CD14-positive monocyte (primary cell): Measurements from ENCODE around the gene SAP30. TPM values are rescaled to one million over a fixed set of nuclear protein-coding genes. Genes with fewer than 3 reads are reported as not detected.

Experiments
- DNase-seq, 3 donors: peaks; one replicate each; pipeline ENCODE4 v3.0.0-alpha.2; 2011 to 2022
- H2AFZ ChIP-seq: 2 replicates; pipeline ENCODE4 v1.6.0; 2012; ENCODE audit warnings: mild to moderate bottlenecking, low read depth, low read length, inconsistent platforms; ENCODE audit not compliant: insufficient read depth, poor library complexity, severe bottlenecking
- H3K27ac ChIP-seq, 2 donors: 1 replicate in 1 of 2; 2 replicates in 1 of 2; pipeline ENCODE4 v1.5.1; 2012 to 2013; ENCODE audit warnings: low read length in 2 of 2, control low read depth in 1 of 2, inconsistent platforms in 1 of 2, low read depth in 1 of 2, mild to moderate bottlenecking in 1 of 2
- H3K27me3 ChIP-seq, 2 donors: one replicate each; pipeline versions ENCODE4 v1.6.0 to v1.6.1; 2011 to 2013; ENCODE audit warnings: low read length in 2 of 2; ENCODE audit not compliant: control insufficient read depth in 2 of 2, insufficient read depth in 2 of 2
- H3K36me3 ChIP-seq, 2 donors: replicated peaks in 1 of 2; 1 replicate in 1 of 2; 2 replicates in 1 of 2; pipeline versions ENCODE4 v1.5.1 to v1.6.1; 2012 to 2013; ENCODE audit warnings: low read length in 2 of 2, control low read depth in 1 of 2, inconsistent platforms in 1 of 2, mild to moderate bottlenecking in 1 of 2; ENCODE audit not compliant: insufficient read depth in 2 of 2, control insufficient read depth in 1 of 2
- H3K4me1 ChIP-seq, 2 donors: 1 replicate in 1 of 2; 2 replicates in 1 of 2; pipeline versions ENCODE4 v1.5.1 to v1.6.1; 2012 to 2013; ENCODE audit warnings: low read length in 2 of 2, control low read depth in 1 of 2, inconsistent platforms in 1 of 2, mild to moderate bottlenecking in 1 of 2, moderate library complexity in 1 of 2; ENCODE audit not compliant: insufficient read depth in 2 of 2, control insufficient read depth in 1 of 2
- H3K4me2 ChIP-seq: replicated peaks from 2 replicates; pipeline ENCODE3; 2012; ENCODE audit warnings: low read length, moderate library complexity, mild to moderate bottlenecking; ENCODE audit not compliant: poor library complexity, severe bottlenecking; ENCODE audit errors: extremely low read depth
- H3K4me3 ChIP-seq, 3 experiments: fragments of 200-600 bp in 1 of 3; sonication (generic) in 1 of 3; replicated peaks in 1 of 3; 1 replicate in 2 of 3; 2 replicates in 1 of 3; pipeline ENCODE4 v1.5.1; 2011 to 2013; ENCODE audit warnings: low read length in 3 of 3, mild to moderate bottlenecking in 3 of 3, control low read depth in 2 of 3, low read depth in 2 of 3, inconsistent platforms in 1 of 3, moderate library complexity in 1 of 3
- H3K79me2 ChIP-seq: 2 replicates; pipeline ENCODE4 v1.6.0; 2012; ENCODE audit warnings: mild to moderate bottlenecking, control low read depth, inconsistent platforms, low read length, moderate library complexity; ENCODE audit not compliant: insufficient read depth
- H3K9ac ChIP-seq: 2 replicates; pipeline ENCODE4 v1.6.0; 2017; ENCODE audit warnings: low read length, mild to moderate bottlenecking; ENCODE audit not compliant: insufficient read depth, poor library complexity, severe bottlenecking
- H3K9me3 ChIP-seq, 2 donors: replicated peaks in 1 of 2; 1 replicate in 1 of 2; 2 replicates in 1 of 2; pipeline versions ENCODE4 v1.5.1 to v1.6.1; 2012 to 2013; ENCODE audit warnings: low read length in 2 of 2, control low read depth in 1 of 2; ENCODE audit not compliant: control insufficient read depth in 1 of 2, insufficient read depth in 1 of 2
- H4K20me1 ChIP-seq: 2 replicates; pipeline ENCODE4 v1.6.0; 2012; ENCODE audit warnings: mild to moderate bottlenecking, low read length, control low read depth, moderate library complexity; ENCODE audit not compliant: insufficient read depth
- H3K27ac Mint-ChIP-seq, 7 donors: one replicate each; pipeline ENCODE4 v1.8.0; 2020; ENCODE audit warnings: mild to moderate bottlenecking in 7 of 7, mixed read lengths in 7 of 7, moderate library complexity in 6 of 7, inconsistent platforms in 2 of 7
- H3K27me3 Mint-ChIP-seq, 3 donors: one replicate each; pipeline ENCODE4 v1.8.0; 2021 to 2022; ENCODE audit warnings: low read depth in 3 of 3, mild to moderate bottlenecking in 3 of 3, mixed read lengths in 3 of 3, moderate library complexity in 3 of 3, inconsistent platforms in 1 of 3
- H3K36me3 Mint-ChIP-seq, 2 donors: one replicate each; pipeline ENCODE4 v1.8.0; 2020; ENCODE audit warnings: mixed read lengths in 2 of 2, inconsistent platforms in 1 of 2, mild to moderate bottlenecking in 1 of 2
- H3K4me1 Mint-ChIP-seq: one replicate; pipeline ENCODE4 v1.8.0; 2020; ENCODE audit warnings: mild to moderate bottlenecking, mixed read lengths
- H3K4me3 Mint-ChIP-seq, 2 donors: one replicate each; pipeline ENCODE4 v1.8.0; 2020; ENCODE audit warnings: mild to moderate bottlenecking in 2 of 2, mixed read lengths in 2 of 2, moderate library complexity in 1 of 2
- H3K9me3 Mint-ChIP-seq, 7 donors: one replicate each; pipeline ENCODE4 v1.8.0; 2020 to 2022; ENCODE audit warnings: mixed read lengths in 7 of 7, mild to moderate bottlenecking in 6 of 7, moderate library complexity in 6 of 7, inconsistent platforms in 2 of 7
- CTCF ChIP-seq: fragments of 200-600 bp; IDR thresholded peaks from one replicate; pipeline ENCODE4 v1.8.0; 2022; ENCODE audit warnings: antibody characterized with exemption, mild to moderate bottlenecking
- WGBS: methylation state at CpG from one replicate; pipeline ENCODE4 v1.1.5; 2013; ENCODE audit warnings: missing lambda C conversion rate; ENCODE audit not compliant: insufficient coverage; 5-methylcytosine and 5-hydroxymethylcytosine counted together
- intact Hi-C, 2 donors: fragments of 100-400 bp; cut with micrococcal nuclease; formaldehyde crosslinking; loops; one replicate each; pipeline versions ENCODE4 v1.15.0 to v1.15.1; 2023
- polyA plus RNA-seq, 3 donors: library from polyadenylated mRNA; depleted of rRNA in 1 of 3; unstranded in 2 of 3; stranded (reverse) in 1 of 3; fragments of 300-500 nt in 2 of 3; fragments of >200 nt in 1 of 3; fragmentation: Illumina TruSeq in 2 of 3; gene quantifications; 1 replicate in 2 of 3; 2 replicates in 1 of 3; pipeline ENCODE4 v1.2.3, GENCODE V29; 2012 to 2021

The SAP30 gene
- polyA plus RNA-seq, 3 donors = 16.5 to 32.2 (median 21.8) TPM

DNA sequence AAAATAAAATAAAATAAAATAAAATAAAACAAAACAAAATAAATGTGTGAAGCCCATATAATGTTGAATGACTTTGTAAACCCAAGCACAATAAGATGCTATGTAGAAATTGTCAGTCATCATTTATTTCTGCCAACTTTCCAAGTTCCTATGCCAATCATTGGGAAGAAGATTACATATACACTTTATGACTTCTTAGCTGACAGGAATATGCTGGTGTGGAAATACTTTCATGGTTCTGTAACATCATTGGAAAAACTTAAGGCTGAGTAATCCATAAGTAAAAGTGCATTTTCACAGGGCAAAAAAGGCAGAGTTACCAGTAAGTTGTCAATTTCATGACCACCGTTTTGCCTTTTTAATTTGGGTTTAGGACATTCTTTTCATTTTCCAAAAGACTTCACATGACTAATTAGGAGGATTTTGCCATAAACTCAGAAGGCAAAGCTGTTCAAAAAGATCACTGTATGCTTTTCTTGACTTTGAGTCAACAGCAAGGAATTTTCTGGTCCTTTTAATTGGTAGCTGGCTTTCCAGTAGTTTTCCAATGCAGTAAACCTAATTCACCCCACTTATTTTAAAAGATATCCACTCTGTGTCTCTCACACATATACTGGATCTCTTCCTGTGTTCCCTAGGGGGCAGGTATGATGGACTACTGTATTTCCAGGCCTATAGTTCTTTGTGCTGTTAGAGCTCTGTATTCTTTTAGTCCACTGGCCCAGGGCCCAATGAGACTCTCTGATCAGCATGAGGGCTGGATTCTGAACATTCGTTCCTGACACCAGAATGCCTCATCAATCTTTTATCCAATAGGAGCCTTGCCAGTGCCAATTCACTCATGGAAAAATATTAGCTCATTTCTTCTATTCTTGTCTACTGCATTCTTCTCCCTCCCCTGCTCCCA lies 54.4 kb downstream of the SAP30 start:
- peaks cover 0 to 7% of the 10 kb centered on the region in 2 donors for H3K36me3 ChIP-seq
- H3K9me3 ChIP-seq = no peaks in the 10 kb centered on the region
- Mint-ChIP-seq H3K4me1 (peaks cover 4% of the 10 kb centered on the region), H3K36me3 (peaks cover 29 to 33% of the 10 kb centered on the region in 2 donors), H3K9me3 (peaks cover 0 to under 1% (median 0%) of the 10 kb centered on the region in 7 donors), H3K4me3 (no peak overlapping the region), H3K27ac (no peak overlapping the region), H3K27me3 (peaks cover 0 to 1% (median 0%) of the 10 kb centered on the region in 3 donors)
- H2AFZ ChIP-seq = no peak overlapping the region
- no peaks in the 10 kb centered on the region for H3K27me3 ChIP-seq
- no peak overlapping the region for H3K4me2 ChIP-seq
- H3K79me2 ChIP-seq = no peaks in the 10 kb centered on the region
- H3K4me3 ChIP-seq = no peak overlapping the region
- no peaks in the 10 kb centered on the region for H4K20me1 ChIP-seq
- no peak overlapping the region for H3K27ac ChIP-seq
- 100% methylated on average over 1 of the region's 2 CpGs for WGBS
- no peak for TF ChIP-seq CTCF
- intact Hi-C loops = loop anchor here (10.0 kb wide), 1 partner anchor 70 kb away; no protein-coding TSS in a partner anchor
- H3K4me1 ChIP-seq = no peaks in the 10 kb centered on the region
- H3K9ac ChIP-seq = no peak overlapping the region
- no peak for DNase-seq

GRCh38 chr4:173426064-173426463 lies 55.3 kb downstream of the SAP30 start:
- H3K4me1 Mint-ChIP-seq = peaks cover 3% of the 10 kb centered on the region
- no peak overlapping the region for H3K4me3 ChIP-seq
- no peaks in the 10 kb centered on the region for H3K4me1 ChIP-seq
- H3K27ac ChIP-seq = no peak overlapping the region
- H3K9me3 ChIP-seq = peaks cover 0 to 4% of the 10 kb centered on the region in 2 donors
- H3K36me3 ChIP-seq = peaks cover 0 to 7% of the 10 kb centered on the region in 2 donors
- no peak overlapping the region for H2AFZ ChIP-seq
- no peaks in the 10 kb centered on the region for H3K79me2 ChIP-seq
- no peak overlapping the region for H3K4me3 Mint-ChIP-seq
- H4K20me1 ChIP-seq = no peaks in the 10 kb centered on the region
- peaks cover 0 to 5% (median 3%) of the 10 kb centered on the region in 7 donors for H3K9me3 Mint-ChIP-seq
- no peak overlapping the region for H3K9ac ChIP-seq
- no peaks in the 10 kb centered on the region for H3K27me3 ChIP-seq
- WGBS = 43% methylated on average over 1 of the region's 2 CpGs
- no peak for TF ChIP-seq CTCF
- peaks cover 29 to 35% of the 10 kb centered on the region in 2 donors for H3K36me3 Mint-ChIP-seq
- DNase-seq = no peak
- H3K27ac Mint-ChIP-seq = no peak overlapping the region
- no peak overlapping the region for H3K4me2 ChIP-seq
- peaks cover 0 to 1% (median 1%) of the 10 kb centered on the region in 3 donors for H3K27me3 Mint-ChIP-seq
- intact Hi-C loops = loop anchor here (10.0 kb wide), 1 partner anchor 69 kb away; no protein-coding TSS in a partner anchor

Other genes starting within 250 kb of the SAP30 start
- 10 to 100 TPM; 12.3 to 29.0 (median 19.7) TPM for gene GALNT7, start 202.1 kb upstream of the SAP30 start, polyA plus RNA-seq
- gene HMGB2, start 36.6 kb upstream of the SAP30 start, polyA plus RNA-seq = 100 to 1,000 TPM; 129 to 299 (median 248) TPM
- gene SCRG1, start 28.2 kb downstream of the SAP30 start, polyA plus RNA-seq = under 1 TPM; 0.07 to 0.24 (median 0.08) TPM
- gene HAND2, start 159.3 kb downstream of the SAP30 start, polyA plus RNA-seq = not detected